Neural progenitor cell (in vitro differentiated cells): ENCODE results near the gene PURA. TPM values are rescaled to one million over a fixed set of nuclear protein-coding genes. Genes with fewer than 3 reads are reported as not detected.

Experiments
- DNase-seq: peaks from one replicate; pipeline ENCODE4 v3.0.0-alpha.2; 2016; ENCODE audit warnings: low spot score
- H2AFZ ChIP-seq: fragments of 200-600 bp; sonication (generic); replicated peaks from 2 replicates; pipeline ENCODE4 v1.6.1; 2016; ENCODE audit warnings: antibody characterized with exemption
- H3F3A ChIP-seq: fragments of 200-600 bp; sonication (generic); 2 replicates; pipeline ENCODE4 v1.6.1; 2016; ENCODE audit warnings: antibody characterized with exemption, low read depth
- H3K27ac ChIP-seq: fragments of 200-600 bp; sonication (generic); 2 replicates; pipeline ENCODE4 v1.5.1; 2016; ENCODE audit warnings: mild to moderate bottlenecking
- H3K27me3 ChIP-seq: fragments of 200-600 bp; sonication (generic); 2 replicates; pipeline ENCODE4 v1.6.1; 2016; ENCODE audit warnings: mild to moderate bottlenecking, moderate library complexity
- H3K36me3 ChIP-seq: fragments of 200-600 bp; sonication (generic); 2 replicates; pipeline ENCODE4 v1.5.1; 2016
- H3K4me1 ChIP-seq: fragments of 200-600 bp; sonication (generic); 2 replicates; pipeline ENCODE4 v1.6.1; 2016; ENCODE audit warnings: mixed run types
- H3K4me2 ChIP-seq: fragments of 200-600 bp; sonication (generic); 2 replicates; pipeline ENCODE4 v1.6.1; 2016
- H3K4me3 ChIP-seq: fragments of 200-600 bp; sonication (generic); 2 replicates; pipeline ENCODE4 v1.5.1; 2016
- H3K79me2 ChIP-seq: fragments of 200-600 bp; sonication (generic); 2 replicates; pipeline ENCODE4 v1.6.1; 2016; ENCODE audit warnings: low read depth
- H3K9ac ChIP-seq: fragments of 200-600 bp; sonication (generic); 2 replicates; pipeline ENCODE4 v1.6.1; 2016
- H3K9me3 ChIP-seq: fragments of 200-600 bp; sonication (generic); 2 replicates; pipeline ENCODE4 v1.5.1; 2016; ENCODE audit warnings: low read depth
- H4K20me1 ChIP-seq: fragments of 200-600 bp; sonication (generic); 2 replicates; pipeline ENCODE4 v1.6.1; 2016; ENCODE audit warnings: low read depth
- H3K27ac Mint-ChIP-seq: 3 replicates; pipeline ENCODE4 v1.8.0; 2021; ENCODE audit warnings: mixed read lengths
- H3K27me3 Mint-ChIP-seq: 2 replicates; pipeline ENCODE4 v1.8.0; 2022; ENCODE audit warnings: low read depth, mild to moderate bottlenecking, inconsistent platforms, moderate library complexity, mixed read lengths; ENCODE audit not compliant: insufficient read depth
- H3K36me3 Mint-ChIP-seq: 3 replicates; pipeline ENCODE4 v1.8.0; 2021; ENCODE audit warnings: mixed read lengths
- H3K4me1 Mint-ChIP-seq: 3 replicates; pipeline ENCODE4 v1.8.0; 2021; ENCODE audit warnings: mixed read lengths
- H3K4me3 Mint-ChIP-seq: 3 replicates; pipeline ENCODE4 v1.8.0; 2021; ENCODE audit warnings: mild to moderate bottlenecking, moderate library complexity, mixed read lengths
- H3K9me3 Mint-ChIP-seq: 3 replicates; pipeline ENCODE4 v1.8.0; 2020; ENCODE audit warnings: mixed read lengths
- CTCF ChIP-seq: fragments of 200-600 bp; sonication (generic); IDR thresholded peaks from 2 replicates; pipeline ENCODE4 v1.5.1; 2017; ENCODE audit warnings: antibody characterized with exemption, mild to moderate bottlenecking
- EZH2 ChIP-seq: fragments of 200-600 bp; sonication (generic); IDR thresholded peaks from 2 replicates; pipeline ENCODE4 v1.6.1; 2017; ENCODE audit warnings: antibody characterized with exemption, mild to moderate bottlenecking, moderate library complexity
- EZH2phosphoT487 ChIP-seq: fragments of 200-600 bp; sonication (generic); IDR thresholded peaks from 2 replicates; pipeline ENCODE4 v1.6.1; 2017; ENCODE audit warnings: antibody characterized with exemption
- total RNA-seq: library from RNA; depleted of rRNA; stranded (reverse); fragments of >200 nt; gene quantifications from 2 replicates; pipeline ENCODE4 v1.2.3, GENCODE V29; 2015; ENCODE audit warnings: low replicate concordance

PURA gene
- total RNA-seq, 1 donor from 2014 or later = 2.6 TPM

DNA sequence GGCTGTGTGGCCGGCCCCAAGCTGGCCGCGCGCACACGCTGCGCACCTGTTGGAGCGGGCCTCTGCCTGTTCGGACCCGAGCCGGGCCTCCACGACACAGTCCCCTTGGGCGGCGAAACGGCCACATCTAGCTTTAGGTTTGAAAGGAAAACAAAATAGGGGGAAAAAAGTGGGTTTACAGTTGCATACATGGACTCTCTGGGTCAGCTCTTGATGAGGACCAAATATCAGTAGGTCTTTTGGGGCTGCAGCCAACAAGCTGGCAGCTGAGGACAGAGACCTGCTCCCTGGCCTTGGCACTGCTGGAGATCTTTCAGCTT lies 32.6 kb downstream of the PURA start:
- H3K27me3 ChIP-seq = peaks cover 49% of the 10 kb centered on the region
- no peaks in the 10 kb centered on the region for H3K36me3 ChIP-seq
- H4K20me1 ChIP-seq = peaks cover 42% of the 10 kb centered on the region
- H2AFZ ChIP-seq = peak overlapping the region; percentile 87
- peaks cover 12% of the 10 kb centered on the region for H3K4me1 Mint-ChIP-seq
- H3K9me3 Mint-ChIP-seq = no peaks in the 10 kb centered on the region
- peaks cover 49% of the 10 kb centered on the region for H3K27me3 Mint-ChIP-seq
- DNase-seq = no peak
- H3K79me2 ChIP-seq = no peaks in the 10 kb centered on the region
- TF ChIP-seq CTCF (no peak), EZH2 (peak; percentile 78), EZH2phosphoT487 (peak; percentile 26)
- no peaks in the 10 kb centered on the region for H3F3A ChIP-seq
- H3K27ac ChIP-seq = no peak overlapping the region
- no peak overlapping the region for H3K27ac Mint-ChIP-seq
- H3K4me3 Mint-ChIP-seq = peak overlapping the region; percentile 64
- peak overlapping the region; percentile 97 for H3K4me2 ChIP-seq
- peak overlapping the region; percentile 62 for H3K4me3 ChIP-seq
- H3K9me3 ChIP-seq = no peaks in the 10 kb centered on the region
- no peaks in the 10 kb centered on the region for H3K36me3 Mint-ChIP-seq
- H3K4me1 ChIP-seq = peaks cover 6% of the 10 kb centered on the region
- no peak overlapping the region for H3K9ac ChIP-seq

GRCh38 chr5:140147460-140147859 lies 33.6 kb downstream of the PURA start:
- no peak for DNase-seq
- TF ChIP-seq EZH2 = no peak
- no peak for TF ChIP-seq CTCF
- TF ChIP-seq EZH2phosphoT487 = no peak
- Histone ChIP-seq H3K9me3 (no peaks in the 10 kb centered on the region), H3K79me2 (no peaks in the 10 kb centered on the region), H3F3A (no peaks in the 10 kb centered on the region), H3K4me2 (no peak overlapping the region), H3K36me3 (no peaks in the 10 kb centered on the region), H3K4me1 (peaks cover 13% of the 10 kb centered on the region), H3K4me3 (no peak overlapping the region), H2AFZ (no peak overlapping the region), H3K27ac (no peak overlapping the region), H3K9ac (no peak overlapping the region), H3K27me3 (peaks cover 49% of the 10 kb centered on the region), H4K20me1 (peaks cover 42% of the 10 kb centered on the region)
- Mint-ChIP-seq H3K9me3 (no peaks in the 10 kb centered on the region), H3K4me3 (no peak overlapping the region), H3K36me3 (no peaks in the 10 kb centered on the region), H3K27me3 (peaks cover 49% of the 10 kb centered on the region), H3K27ac (no peak overlapping the region), H3K4me1 (peaks cover 15% of the 10 kb centered on the region)

GRCh38 chr5:140148508-140148907 lies 34.6 kb downstream of the PURA start:
- Histone ChIP-seq H3K9me3 (no peaks in the 10 kb centered on the region), H3K4me2 (peak overlapping the region; percentile 10), H3F3A (no peaks in the 10 kb centered on the region), H3K27me3 (peaks cover 49% of the 10 kb centered on the region), H3K9ac (no peak overlapping the region), H3K36me3 (no peaks in the 10 kb centered on the region), H4K20me1 (peaks cover 42% of the 10 kb centered on the region), H3K4me1 (peaks cover 24% of the 10 kb centered on the region), H3K4me3 (no peak overlapping the region), H3K27ac (no peak overlapping the region), H3K79me2 (no peaks in the 10 kb centered on the region), H2AFZ (no peak overlapping the region)
- TF ChIP-seq EZH2phosphoT487 = no peak
- no peak for TF ChIP-seq EZH2
- peak; percentile 30 for TF ChIP-seq CTCF
- peaks cover 47% of the 10 kb centered on the region for H3K27me3 Mint-ChIP-seq
- DNase-seq = peak; percentile 73
- no peak overlapping the region for H3K27ac Mint-ChIP-seq
- H3K9me3 Mint-ChIP-seq = no peaks in the 10 kb centered on the region
- no peak overlapping the region for H3K4me3 Mint-ChIP-seq
- H3K36me3 Mint-ChIP-seq = no peaks in the 10 kb centered on the region
- H3K4me1 Mint-ChIP-seq = peaks cover 21% of the 10 kb centered on the region

- Histone ChIP-seq H3K9ac (no peak overlapping the region), H2AFZ (no peak overlapping the region), H3K27ac (no peak overlapping the region), H3K79me2 (no peaks in the 10 kb centered on the region), H3K27me3 (peaks cover 34% of the 10 kb centered on the region), H3F3A (no peaks in the 10 kb centered on the region), H3K4me1 (peaks cover 31% of the 10 kb centered on the region), H4K20me1 (peaks cover 33% of the 10 kb centered on the region), H3K9me3 (no peaks in the 10 kb centered on the region), H3K4me3 (no peak overlapping the region), H3K4me2 (no peak overlapping the region), H3K36me3 (no peaks in the 10 kb centered on the region)
- Mint-ChIP-seq H3K4me3 (no peak overlapping the region), H3K4me1 (peaks cover 27% of the 10 kb centered on the region), H3K9me3 (no peaks in the 10 kb centered on the region), H3K27me3 (peaks cover 34% of the 10 kb centered on the region), H3K36me3 (no peaks in the 10 kb centered on the region), H3K27ac (no peak overlapping the region)
- TF ChIP-seq EZH2 (no peak), EZH2phosphoT487 (no peak), CTCF (no peak)
- no peak for DNase-seq
These were observed 36.3 kb downstream of the PURA start for GRCh38 chr5:140150201-140150600.
